ENCODE results near the gene CBX4.

Gene CBX4

DNA sequence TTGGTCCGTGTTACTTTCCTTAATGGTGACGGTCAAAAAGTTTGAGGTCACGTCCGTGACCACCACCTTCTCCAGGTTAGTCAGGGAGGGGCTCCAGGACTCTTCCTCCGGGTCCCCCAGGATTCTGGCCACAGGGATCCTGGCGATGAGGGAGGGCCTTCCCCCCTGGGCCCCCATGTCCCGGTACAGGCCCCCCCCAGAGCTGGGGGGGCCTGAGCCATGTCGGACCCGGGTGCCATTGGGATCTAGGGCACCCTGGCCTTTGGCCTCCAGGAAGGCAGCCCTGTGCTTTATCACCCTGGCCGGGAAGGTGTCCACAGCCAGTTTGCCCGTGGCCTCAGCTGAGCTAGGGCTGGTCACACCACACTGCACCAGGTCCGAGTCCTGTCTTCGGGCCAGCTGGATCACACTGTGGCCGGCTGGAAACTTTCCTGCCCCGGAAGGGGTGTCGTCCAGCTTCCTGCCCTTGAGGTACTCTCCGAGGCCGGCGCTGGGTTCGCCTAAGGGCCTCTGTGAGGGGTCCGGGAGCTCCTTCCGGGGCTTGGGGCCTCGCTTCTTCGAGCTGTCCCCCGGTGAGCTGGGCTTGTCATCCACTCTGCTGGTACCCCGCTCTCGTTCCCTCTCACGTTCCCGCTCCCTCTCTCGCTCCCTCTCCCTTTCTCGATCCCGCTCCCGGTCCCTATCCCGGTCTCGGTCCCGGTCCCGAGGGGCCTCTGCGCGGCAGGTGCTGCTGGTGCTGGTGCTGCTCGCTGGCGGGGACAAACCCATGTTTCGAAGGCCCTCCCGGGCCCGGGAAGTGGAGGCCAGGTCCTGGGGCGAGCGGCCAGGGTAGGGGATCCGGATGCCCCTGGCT lies 44.4 kb downstream of the CBX4 start:
- TF ChIP-seq, protein P1, sequence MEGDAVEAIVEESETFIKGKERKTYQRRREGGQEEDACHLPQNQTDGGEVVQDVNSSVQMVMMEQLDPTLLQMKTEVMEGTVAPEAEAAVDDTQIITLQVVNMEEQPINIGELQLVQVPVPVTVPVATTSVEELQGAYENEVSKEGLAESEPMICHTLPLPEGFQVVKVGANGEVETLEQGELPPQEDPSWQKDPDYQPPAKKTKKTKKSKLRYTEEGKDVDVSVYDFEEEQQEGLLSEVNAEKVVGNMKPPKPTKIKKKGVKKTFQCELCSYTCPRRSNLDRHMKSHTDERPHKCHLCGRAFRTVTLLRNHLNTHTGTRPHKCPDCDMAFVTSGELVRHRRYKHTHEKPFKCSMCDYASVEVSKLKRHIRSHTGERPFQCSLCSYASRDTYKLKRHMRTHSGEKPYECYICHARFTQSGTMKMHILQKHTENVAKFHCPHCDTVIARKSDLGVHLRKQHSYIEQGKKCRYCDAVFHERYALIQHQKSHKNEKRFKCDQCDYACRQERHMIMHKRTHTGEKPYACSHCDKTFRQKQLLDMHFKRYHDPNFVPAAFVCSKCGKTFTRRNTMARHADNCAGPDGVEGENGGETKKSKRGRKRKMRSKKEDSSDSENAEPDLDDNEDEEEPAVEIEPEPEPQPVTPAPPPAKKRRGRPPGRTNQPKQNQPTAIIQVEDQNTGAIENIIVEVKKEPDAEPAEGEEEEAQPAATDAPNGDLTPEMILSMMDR (IDR thresholded peaks at IDR 0.05; ENCODE audit: insufficient read depth, low read length, missing control alignments), result no peak
- ChIA-PET CTCF (interaction anchor here (0.6 to 2.4 kb wide), 5 partner anchors 11 to 197 kb away, joined by 3 to 7 read pairs (median 4); no protein-coding TSS in a partner anchor), POLR2A (no interaction called here)
- no peak for DNase-seq (ENCODE audit: low read depth, low spot score)
- no peak overlapping the region for H3K4me3 ChIP-seq (ENCODE audit: low read depth, low read length)

DNA sequence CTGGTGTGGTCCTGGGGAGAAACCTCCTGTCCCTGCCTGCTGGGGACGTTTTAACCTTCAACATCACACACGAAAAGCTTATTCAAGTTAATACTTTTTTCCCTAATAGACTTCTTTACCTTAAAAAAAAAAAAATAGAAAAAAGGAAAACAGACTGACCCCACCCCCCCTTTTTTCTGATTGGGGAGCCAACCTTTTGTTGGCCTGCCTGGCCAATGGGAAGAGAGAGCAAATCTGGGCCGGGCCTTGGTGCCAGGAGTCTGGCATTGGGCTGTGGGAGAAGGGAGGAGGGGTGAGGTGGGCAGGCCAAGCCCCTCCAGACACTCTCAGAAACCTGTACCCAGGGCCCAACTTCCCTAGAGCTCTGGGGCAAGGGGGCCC lies 45.3 kb downstream of the CBX4 start:
- DNase-seq (ENCODE audit: low read depth, low spot score), result no peak
- CTCF ChIA-PET, result interaction anchor here (0.6 to 2.4 kb wide), 7 partner anchors 10 to 198 kb away, joined by 3 to 7 read pairs (median 4); no protein-coding TSS in a partner anchor
- peak overlapping the region; percentile 46 for H3K4me3 ChIP-seq (ENCODE audit: low read depth, low read length)
- TF ChIP-seq, protein P1 (IDR thresholded peaks at IDR 0.05; ENCODE audit: insufficient read depth, low read length, missing control alignments), result no peak
- POLR2A ChIA-PET, result interaction anchor here (0.9 kb wide), 1 partner anchor 46 kb away, joined by 3 read pairs; the partner anchor contains the start of gene CBX4

DNA sequence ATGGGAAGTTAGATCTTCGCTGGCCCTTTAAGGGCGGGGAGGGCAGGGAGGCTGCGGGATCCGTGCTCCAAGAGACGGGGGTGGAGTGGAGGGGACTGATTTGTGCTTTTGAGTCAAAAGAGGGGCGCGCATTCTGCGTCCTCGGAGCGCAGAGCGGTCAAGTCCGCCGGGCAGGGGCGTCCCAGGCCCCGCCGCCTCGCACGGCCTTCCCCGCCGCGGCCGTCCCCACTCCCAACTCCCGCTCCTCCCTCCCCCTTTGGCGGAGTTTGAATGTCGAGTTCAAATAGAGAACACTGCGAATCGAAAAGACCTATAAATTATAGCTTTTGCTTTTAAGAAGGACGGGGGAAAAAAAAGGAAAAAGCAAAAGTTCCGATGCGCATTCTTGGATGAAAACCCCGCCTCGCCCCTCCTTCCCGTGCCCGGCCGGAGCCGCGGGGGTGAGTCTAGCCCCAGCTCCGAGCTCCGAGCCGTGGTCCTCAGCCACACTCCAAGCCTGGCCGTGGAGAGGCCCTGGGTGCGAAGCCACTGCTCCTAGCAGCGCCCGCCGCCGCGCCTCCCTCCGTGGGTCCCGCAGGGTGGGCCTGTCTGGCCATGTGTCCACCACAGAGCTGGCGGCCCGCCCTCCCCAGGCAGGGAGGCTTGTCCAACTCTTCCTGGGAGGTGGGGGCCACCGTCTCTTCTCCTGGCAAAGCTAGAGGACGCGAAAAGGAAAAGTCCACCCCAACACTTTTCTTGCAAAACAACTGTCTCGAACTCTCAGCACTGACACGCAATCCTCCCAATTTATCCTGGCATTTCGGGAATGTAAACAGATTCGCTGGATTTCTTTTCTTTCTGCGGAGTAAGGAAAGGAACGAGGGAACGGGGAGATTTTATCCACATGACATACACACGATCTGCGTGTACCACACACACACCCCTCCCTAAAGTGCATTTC lies 46.0 kb downstream of the CBX4 start:
- ChIA-PET CTCF (interaction anchor here (0.6 to 2.4 kb wide), 8 partner anchors 9 to 199 kb away, joined by 3 to 7 read pairs (median 4); no protein-coding TSS in a partner anchor), POLR2A (interaction anchor here (0.5 to 0.9 kb wide), 2 partner anchors 44 to 46 kb away, joined by 3 read pairs; partner anchors contain the start of gene CBX4)
- peak overlapping the region; percentile 46 for H3K4me3 ChIP-seq (ENCODE audit: low read depth, low read length)
- DNase-seq (ENCODE audit: low read depth, low spot score), result peak; percentile 50
- TF ChIP-seq, protein P1 (IDR thresholded peaks at IDR 0.05; ENCODE audit: insufficient read depth, low read length, missing control alignments), result no peak

DNA sequence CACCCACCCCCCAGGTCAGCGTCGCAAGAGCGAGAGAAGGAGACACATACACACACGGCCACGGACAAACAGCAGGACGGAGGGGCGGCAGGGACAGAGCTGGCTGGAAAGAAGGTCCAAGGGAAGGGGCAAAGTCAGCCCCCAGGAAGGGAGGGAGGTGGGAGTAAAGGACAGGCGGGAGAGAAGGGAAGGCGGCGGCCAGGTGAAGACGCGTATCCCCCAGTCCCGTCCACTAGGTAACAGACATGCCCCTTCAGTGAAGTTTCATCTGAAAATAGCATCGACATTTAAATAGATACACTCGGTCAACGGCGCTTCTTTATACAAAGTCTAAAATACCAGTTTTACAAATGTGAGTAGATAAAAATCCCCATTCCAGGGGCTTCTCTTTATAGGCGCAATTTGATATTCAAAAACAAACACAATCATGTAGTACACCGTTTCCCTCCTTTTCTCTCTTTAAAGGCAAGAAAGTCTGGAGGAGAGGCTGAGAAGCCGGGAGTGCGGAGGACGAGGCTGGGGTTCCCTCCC lies 46.8 kb downstream of the CBX4 start:
- CTCF ChIA-PET, result no interaction called here
- no peak for DNase-seq (ENCODE audit: low read depth, low spot score)
- TF ChIP-seq, protein P1 (IDR thresholded peaks at IDR 0.05; ENCODE audit: insufficient read depth, low read length, missing control alignments), result no peak
- POLR2A ChIA-PET, result interaction anchor here (0.5 to 0.6 kb wide), 2 partner anchors 42 to 45 kb away, joined by 3 read pairs; no protein-coding TSS in a partner anchor
- H3K4me3 ChIP-seq (ENCODE audit: low read depth, low read length), result no peak overlapping the region

DNA sequence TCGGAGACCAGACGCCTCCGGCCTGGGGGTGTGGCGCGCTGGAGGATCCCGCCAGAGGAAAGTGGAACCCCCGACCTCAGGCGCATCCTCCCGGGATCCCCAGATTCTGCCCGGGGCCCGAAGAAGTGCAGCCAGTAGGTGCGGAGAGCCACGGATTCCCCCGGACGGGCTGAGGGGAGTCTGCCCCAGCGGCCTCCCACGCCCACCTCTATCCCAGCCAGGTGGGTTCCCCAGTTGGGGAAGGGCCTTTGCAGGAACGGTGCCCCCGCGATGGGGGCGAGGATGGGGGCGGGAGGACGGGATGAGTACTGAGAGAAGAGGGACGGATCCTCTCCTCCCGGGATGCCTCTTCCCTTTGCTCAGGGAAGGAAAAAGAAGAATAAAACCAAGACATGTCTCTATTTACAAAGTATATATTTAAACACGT lies 47.5 kb downstream of the CBX4 start:
- ChIA-PET CTCF (no interaction called here), POLR2A (interaction anchor here (0.6 kb wide), 1 partner anchor 43 kb away, joined by 3 read pairs; no protein-coding TSS in a partner anchor)
- TF ChIP-seq, protein P1 (IDR thresholded peaks at IDR 0.05; ENCODE audit: insufficient read depth, low read length, missing control alignments), result no peak
- H3K4me3 ChIP-seq (ENCODE audit: low read depth, low read length), result no peak overlapping the region
- no peak for DNase-seq (ENCODE audit: low read depth, low spot score)

All from AG04449 (cell line).